NCI-H2107 treated with DMSO at 0.1 percent for 48 hours (cell line): ENCODE measurements around the gene PRR14L.
"Not testable (repeated sequence)": the region's sequence is repeated elsewhere in the genome, so short reads cannot be mapped to it uniquely, and the experiment has no call there.

Experiments used
- DNase-seq: peaks from one replicate; lab custom pipeline; 2025; ENCODE audit not compliant: unreplicated experiment; lab: John Stamatoyannopoulos, UW

Gene PRR14L

DNA sequence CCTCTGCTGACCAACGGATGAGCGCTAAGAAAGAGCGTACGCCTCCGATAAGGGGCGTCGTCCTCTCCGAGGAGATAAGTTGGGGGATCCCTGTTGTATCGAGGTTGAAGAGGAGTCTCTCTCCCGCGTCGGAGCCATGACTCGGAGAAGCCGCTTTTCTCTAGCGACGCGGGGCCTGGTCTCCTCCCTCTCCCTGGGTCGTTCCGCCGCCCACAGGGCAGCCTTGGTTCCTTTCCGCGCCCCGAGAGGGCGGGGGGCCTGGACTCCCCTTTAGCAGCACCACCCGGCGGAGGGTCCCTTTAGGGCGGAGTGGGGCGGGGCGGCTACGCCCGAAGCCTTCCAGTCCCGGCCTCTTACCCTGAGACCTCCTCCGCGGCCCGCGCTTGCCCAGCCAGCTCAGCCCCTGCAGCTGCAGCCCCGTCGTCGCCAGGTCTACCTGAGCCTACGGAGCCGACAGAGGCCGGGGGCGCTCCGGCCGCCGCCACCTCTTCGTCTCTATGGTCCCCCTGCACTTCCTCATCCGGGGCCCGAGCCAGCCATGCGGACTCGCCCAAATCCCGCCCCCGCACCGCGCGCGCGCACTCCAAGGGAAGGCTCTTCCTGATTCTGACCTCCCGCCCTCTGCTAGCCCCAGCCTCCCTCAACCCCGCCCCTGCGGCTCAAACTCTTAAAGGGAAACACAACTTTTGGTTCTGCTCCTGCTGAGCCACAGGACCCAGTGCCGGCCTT, at the start of gene PRR14L:
Gene PRR14L (minus strand): TSS at position 497 of the 729 bp plus-strand sequence. CDS start 11,272 bp downstream, outside the sequence.
- peak; percentile 65 for DNase-seq

DNA sequence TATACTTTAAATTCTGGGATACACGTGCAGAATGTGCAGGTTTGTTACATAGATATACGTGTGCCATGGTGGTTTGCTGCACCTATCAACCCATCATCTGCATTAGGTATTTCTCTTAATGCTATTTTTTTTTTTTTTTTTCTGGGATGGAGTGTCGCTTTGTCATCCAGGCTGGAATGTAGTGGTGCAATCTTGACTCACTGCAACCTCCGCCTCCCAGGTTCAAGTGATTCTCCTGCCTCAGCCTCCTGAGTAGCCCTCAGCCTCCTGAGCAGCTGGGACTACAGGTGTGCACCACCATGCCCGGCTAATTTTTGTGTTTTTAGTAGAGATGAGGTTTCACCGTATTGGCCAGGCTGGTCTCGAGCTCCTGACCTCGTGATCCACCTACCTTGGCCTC, 49.4 kb upstream of the PRR14L start:
- DNase-seq = not testable (repeated sequence)

GRCh38 chr22:31790240-31790639, 40.3 kb upstream of the PRR14L start:
- DNase-seq = no peak

DNA sequence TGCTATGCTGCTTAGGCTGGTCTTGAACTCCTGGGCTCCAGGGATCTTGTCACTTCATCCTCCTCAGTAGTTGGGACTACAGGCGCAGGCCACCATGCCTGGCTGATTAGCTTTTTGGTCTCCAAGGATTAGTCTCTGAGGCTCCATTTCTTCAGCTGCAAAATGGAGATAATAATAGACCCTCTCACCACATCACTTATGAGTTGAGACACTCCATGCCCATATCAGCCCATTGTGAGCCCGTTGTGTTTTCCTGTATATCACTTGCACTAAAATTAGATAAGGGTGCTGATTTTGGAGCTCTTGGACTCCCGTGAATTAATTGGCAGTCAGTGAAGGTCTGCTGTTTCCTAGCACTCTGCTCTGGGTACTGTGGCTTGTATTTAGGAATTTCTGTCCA, 39.9 kb upstream of the PRR14L start:
- DNase-seq = no peak

DNA sequence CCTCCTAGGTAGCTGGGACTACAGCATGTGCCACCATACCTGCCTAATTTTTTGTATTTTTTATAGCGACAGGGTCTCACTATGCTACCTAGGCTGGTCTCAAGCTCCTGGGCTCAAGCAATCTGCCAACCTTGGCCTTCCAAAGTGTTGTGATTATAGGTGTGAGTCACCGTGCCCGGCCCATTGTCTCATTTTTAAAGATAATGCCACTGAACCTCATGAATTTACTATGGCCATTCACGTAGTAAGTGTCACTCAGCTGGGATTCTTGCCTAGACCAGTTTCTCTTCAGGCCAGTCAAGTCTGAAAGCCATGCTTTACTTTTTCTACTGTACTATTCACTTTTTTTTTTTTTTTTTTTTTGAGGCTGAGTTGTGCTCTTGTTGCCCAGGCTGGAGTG, 26.3 kb upstream of the PRR14L start:
- no peak for DNase-seq

- no peak for DNase-seq
Measured at GRCh38 chr22:31773416-31773815, 23.5 kb upstream of the PRR14L start.

DNA sequence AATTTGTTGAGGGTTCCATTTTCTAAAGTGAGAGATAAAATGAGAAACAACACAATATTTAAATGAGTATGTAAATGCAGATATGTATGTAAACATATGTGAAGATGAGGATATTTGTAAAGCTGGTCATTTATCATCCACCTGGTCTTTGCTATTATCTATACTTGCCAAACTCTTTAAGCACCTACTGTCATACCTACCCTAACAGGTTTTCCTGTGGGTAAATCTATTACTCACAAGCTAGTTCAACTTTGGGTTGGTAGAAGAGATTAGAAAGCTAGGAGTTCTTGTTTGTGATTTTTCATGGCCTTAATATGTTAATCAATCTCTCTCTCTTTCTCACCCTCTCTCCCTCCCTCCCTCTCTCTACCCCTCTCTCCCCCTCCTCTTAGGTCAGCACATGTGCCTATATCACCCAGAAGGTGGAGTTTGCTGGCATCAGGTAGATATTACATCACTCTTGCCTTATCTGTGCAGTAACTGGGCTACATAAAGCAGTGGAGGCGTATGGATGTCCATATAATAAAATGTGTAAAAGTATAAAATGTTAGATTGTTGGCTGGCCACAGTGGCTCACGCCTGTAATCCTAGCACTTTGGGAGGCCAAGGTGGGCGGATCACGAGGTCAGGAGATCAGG, 18.6 kb upstream of the PRR14L start:
- DNase-seq = no peak

GRCh38 chr22:31764785-31765184, 14.9 kb upstream of the PRR14L start:
- no peak for DNase-seq

- DNase-seq = not testable (repeated sequence)
Measured at GRCh38 chr22:31758860-31759259, 8.9 kb upstream of the PRR14L start.

GRCh38 chr22:31757265-31757664, 7.3 kb upstream of the PRR14L start:
- no peak for DNase-seq

GRCh38 chr22:31754813-31755212, 4.9 kb upstream of the PRR14L start:
- no peak for DNase-seq

DNA sequence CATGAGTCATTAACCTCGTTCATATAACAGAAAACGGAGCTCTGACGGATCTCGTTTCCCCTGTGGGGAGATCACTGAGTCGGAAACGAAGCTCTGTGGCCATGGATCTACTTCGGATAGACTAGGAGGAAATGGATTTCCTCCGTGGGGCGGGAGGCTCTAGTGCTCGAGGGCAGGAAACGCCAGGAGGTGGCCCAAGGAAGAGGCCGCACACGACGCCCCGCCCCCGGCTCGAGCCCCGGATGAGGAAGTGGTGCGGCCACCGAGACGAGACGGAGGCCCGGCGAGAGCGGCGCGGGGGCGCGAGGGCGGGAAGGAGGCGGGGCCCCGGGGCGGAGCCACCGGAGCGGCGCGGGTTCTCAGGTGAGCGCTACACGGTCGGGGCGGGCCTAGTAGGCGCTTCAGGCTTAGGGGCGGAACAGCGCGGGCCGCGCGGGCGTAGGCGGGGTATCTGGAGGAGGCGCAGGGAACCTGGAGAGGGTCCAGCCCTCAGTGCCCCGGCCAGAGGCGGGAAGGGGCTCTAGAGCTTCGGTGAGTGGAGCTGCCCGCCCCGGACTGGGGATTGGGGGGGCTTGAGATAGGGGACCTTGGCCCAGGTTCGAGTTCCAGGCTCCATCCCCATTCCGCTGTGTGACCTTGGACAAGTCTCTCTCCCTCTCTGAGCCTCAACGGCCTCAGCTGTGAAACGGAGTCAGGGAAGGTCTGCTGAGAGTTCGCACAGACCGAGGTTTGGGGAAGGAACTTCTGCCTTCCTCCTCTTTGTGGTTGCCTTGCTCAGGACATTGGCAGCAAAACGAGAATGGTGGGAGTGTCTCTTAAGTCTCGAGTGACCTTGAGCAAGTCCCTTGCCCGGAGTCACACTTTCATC, 3.9 kb upstream of the PRR14L start, which contains the start of gene DEPDC5:
Gene DEPDC5 (plus strand): TSS at position 386 of the 868 bp plus-strand sequence. CDS start 903 bp downstream, outside the sequence.
- DNase-seq = peak; percentile 61

DNA sequence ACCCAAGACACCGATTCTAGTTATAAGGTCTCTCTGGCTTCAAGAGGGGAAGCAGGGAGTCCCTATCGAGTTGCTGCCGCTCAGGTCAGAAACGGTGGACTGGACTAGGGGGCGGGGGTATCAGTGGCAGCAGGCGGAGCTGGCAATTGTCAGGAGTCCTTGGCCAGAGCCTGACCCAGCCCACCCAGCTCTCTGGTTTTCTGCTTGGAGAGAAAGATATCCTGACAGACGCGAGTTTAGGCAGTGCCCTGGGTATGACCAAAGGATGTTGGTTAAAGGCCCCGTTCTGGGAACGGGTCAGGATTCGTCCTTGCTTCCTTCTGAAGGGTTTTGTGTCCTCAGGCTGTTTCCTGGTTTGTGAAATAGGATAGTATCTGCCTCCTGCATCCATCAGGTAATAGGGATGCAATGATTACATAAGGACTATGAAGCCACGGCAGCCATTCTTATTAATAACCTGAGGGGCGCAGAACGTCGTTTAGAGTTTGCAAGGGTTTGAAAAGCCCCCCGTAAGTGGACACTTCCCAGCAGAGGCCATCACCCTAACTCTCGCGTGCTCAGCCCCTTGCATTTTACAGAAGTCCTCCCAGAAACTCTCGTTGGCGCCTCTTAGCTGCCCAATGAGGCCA, 3.2 kb upstream of the PRR14L start:
- no peak for DNase-seq

DNA sequence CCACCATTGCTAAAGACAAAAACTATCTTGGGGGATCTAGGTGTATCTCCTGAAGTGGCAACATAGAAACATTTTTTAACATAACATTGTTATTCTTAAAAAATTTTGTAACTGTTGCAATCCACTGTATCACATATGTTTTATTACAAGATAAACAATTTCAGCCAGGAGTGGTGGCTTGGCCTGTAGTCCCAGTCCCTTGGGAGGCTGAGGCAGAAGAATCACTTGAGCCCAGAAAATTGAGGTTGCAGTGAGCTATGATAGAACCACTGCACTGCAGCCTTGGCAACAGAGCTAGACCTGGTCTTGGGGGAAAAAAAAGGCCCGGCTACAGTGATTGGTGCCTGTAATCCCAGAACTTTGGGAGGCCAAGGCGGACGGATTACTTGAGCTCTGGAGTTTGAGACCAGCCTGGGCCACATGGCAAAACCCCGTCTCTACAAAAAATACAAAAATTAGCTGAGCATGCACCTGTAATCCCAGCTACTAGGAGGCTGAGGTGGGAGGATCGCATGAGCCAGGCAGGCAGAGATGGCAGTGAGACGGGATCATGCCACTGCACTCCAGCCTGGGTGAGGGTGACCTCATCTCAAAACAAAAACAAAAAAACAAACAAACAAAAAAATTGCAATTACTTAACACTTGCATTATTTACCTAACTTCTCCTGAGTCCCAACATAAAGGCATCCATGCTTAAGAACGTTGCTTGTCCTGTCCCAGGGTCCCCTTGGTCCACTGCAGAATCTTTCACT, 2.3 kb upstream of the PRR14L start:
- no peak for DNase-seq

GRCh38 chr22:31750365-31751284, 693 bp upstream of the PRR14L start:
- DNase-seq = no peak

DNA sequence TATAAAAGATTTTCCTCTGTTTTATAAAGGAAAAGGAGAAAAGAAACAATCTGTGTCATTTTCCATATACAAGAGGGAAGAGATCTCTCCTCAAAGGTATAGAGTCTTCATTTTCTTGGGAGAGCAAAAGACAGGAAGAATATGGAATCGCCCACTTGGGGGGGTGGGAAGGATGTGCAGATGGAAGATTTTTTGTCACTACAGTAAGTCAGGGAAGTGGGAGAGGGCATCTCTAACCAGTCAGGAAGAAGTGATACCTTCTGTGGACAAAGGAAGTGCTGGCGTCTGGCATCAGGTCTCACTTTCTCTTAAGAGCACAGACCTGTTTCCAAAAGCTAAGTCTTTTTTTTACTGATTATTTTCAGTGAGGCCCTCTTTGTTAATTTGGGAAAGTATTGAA, 1.4 kb downstream of the PRR14L start:
- DNase-seq = no peak

DNA sequence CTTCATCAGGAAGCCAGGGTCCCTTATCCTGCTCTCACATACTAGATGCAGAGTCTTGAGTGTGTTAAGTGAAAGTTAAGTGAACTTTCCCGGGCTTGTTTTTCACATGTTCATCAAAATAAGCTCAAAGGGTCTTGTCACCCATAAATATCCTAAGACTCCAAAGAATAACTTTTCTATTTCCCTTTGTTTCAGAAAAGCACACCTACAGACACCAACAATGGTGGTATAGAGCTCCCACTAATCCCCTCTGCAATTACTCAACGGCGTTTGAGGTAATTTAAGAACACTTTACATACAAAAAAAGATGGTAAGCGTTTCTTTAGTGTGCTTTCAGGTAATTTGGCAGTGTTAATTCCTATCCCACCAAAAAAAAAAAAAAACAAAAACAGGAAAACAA, 2.5 kb downstream of the PRR14L start:
- DNase-seq = no peak

DNA sequence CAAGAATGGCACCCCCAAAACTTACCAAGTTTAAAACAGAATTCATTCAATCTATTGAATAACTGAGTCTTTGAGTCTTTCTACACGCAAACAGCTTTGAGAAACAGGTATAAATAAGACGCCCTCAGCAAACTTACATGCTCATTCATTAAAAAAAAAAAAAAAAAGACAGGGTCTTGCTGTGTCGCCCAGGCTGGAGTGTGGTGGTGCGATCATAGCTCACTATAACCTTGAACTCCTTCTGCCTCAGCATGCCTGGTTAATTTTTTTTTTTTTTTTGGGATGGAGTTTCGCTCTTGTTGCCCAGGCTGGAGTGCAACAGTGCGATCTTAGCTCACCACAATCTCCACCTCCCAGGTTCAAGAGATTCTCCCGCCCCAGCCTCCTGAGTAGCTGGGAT, 6.1 kb downstream of the PRR14L start:
- DNase-seq = no peak

- no peak for DNase-seq
Measured at GRCh38 chr22:31742682-31743081, 7.2 kb downstream of the PRR14L start.
